HG02840 (cell line): Measurements from ENCODE around the gene GTF2F2.
"Not testable (repeated sequence)": the region's sequence is repeated elsewhere in the genome, so short reads cannot be mapped to it uniquely, and the experiment has no call there.

Source experiments
- ATAC-seq: cut with Tn5 transposase; IDR thresholded peaks from one replicate; pipeline ENCODE4 v1.9.1; 2021; ENCODE audit warnings: mild to moderate bottlenecking, moderate library complexity, moderate number of reproducible peaks; ENCODE audit not compliant: unreplicated experiment, low FRiP score

The GTF2F2 gene

GRCh38 chr13:45297456-45298205 is 177.3 kb downstream of the GTF2F2 start:
- ATAC-seq = no peak

- ATAC-seq = no peak
Measured at GRCh38 chr13:45298206-45298505, 177.8 kb downstream of the GTF2F2 start.

DNA sequence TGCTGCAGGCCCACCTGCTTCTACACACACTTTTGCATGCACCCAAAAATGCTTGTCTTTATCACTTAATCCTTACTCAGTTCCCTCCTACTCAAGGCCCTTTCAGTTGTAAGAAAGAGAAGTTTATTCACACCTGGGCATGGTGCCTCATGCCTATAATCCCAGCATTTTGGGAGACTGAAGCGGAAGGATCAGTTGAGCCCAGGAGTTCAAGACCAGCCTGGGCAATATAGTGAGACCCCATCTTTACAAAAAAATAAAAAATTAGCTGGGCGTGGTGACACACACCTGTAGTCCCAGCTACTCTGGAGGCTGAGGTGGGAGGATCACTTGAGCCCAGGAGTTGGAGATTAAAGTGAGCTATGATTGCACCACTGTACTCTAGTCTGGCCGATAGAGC is 178.2 kb downstream of the GTF2F2 start:
- ATAC-seq = not testable (repeated sequence)

- no peak for ATAC-seq
Measured at GRCh38 chr13:45299194-45299593, 178.9 kb downstream of the GTF2F2 start.

GRCh38 chr13:45300190-45300985 is 180.1 kb downstream of the GTF2F2 start:
- ATAC-seq = no peak

DNA sequence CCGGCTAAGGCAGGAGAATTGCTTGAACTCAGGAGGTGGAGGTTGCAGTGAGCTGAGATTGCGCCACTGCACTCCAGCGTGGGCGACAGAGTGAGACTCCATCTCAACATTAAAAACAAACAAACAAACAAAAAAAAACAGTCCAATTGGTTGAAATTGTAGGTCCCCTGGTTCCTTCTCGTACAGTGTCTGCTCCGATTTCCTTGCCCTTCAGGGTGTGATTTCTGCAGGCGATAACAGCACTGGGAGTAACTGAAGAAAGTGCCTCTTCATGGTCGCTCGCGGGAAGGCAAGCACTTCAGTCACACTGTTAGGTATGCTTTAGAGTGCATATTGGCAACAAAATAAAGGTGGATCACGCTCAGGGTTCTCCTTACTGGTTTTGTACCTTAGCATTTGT is 181.0 kb downstream of the GTF2F2 start:
- no peak for ATAC-seq

GRCh38 chr13:45302507-45302906 is 182.2 kb downstream of the GTF2F2 start:
- no peak for ATAC-seq

DNA sequence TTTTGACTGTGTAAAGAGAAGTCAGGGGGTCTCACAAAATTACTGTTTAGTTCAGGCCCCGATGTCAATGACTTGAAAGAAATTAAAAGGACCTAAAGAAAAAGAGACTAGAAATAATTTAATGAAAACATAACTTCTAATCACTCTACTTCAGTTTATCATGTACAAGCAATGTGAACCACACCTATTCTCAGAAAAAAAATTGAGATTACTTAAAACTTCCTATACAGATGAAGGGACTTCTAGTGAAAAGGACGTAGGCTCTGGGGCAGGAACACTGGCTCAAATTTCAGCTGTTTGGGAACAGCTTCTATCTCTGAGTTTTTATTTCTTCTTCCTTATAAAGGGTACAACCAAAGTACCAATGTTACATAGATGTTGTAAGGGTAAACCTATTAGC is 182.7 kb downstream of the GTF2F2 start:
- no peak for ATAC-seq

DNA sequence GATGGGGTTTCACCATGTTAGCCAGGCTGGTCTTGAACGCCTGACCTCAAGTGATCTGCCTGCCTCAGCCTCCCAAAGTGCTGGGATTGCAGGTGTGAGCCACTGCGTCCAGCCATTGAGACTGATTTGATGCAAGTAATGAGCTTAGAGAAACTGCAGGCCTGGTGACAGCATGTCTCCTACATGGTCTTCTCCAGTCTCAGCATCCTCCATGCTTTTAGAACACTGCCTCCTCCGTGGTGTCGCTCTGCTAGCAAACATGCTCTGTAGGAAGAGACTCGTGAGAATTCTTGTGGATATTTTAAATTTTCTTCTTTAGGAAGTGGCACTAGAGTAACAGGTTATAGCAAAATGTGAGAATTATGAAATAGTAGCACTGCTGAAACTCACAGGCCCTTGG is 183.6 kb downstream of the GTF2F2 start:
- ATAC-seq = no peak

- ATAC-seq = no peak
Measured at GRCh38 chr13:45305079-45305478, 184.8 kb downstream of the GTF2F2 start.

DNA sequence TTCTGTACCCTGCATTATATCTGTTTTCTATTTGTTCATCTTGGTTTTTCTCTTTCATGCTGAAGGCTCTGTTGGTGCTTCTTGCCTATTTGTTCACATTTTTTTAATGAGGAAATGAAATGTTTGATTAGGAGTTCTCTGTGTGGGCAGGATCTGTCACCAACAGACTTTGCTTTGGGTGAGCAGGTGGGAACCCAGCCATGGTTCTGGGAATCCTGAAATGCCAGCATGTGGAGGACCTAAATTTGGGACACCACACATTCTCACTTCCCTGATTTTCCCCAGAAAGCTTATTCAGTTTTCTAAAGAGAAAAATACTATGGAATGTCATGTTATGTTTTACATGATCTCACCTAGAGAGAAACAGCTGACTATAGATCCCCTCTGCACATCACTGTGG is 186.7 kb downstream of the GTF2F2 start:
- ATAC-seq = no peak

GRCh38 chr13:45310341-45311131 is 190.2 kb downstream of the GTF2F2 start:
- ATAC-seq = no peak

DNA sequence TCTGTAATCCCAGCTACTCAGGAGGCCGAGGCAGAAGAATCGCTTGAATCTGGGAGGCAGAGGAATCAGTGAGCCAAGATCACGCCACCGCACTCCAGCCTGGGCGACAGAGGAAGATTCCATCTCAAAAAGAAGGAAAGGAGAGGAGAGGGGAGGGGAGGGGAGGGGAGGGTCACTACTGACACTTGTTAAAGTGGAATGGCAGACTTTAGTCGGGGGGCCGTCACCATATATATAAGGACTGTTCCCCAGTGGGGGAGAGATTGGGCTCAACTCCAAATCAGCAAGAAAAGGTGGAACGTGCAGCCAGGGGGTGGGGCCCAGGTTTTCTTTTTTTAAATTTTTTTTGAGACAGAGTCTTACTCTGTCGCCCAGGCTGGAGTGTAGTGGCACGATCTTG is 194.5 kb downstream of the GTF2F2 start:
- no peak for ATAC-seq

DNA sequence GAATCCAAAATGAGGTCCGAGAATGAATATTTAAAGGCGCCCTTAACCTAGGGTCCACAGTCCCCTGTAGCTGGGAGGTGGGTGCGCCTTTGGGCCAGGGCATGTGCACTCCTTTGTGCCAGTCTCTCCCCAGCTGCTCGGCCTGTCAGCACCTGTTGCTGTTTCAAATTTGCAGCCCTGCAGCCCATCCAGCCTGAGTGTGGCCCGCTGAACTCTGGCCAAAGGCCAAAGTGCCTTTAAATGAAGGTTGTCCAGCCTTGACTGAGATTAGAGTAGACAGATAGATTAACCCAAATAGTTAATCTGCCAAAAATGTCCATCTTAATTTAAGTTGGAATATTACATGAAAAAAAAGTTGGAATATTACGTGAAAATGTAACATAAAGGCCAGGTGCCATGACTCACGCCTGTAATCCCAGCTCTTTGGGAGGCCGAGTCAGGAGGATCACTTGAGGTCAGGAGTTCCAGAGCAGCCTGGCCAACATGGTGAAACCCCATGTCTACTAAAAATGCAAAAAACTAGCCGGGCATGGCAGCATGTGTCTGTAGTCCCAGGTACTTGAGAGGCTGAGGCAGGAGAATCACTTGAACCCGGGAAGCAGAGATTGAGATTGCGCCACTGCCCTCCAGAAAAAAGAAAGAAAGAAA is 195.3 kb downstream of the GTF2F2 start:
- no peak for ATAC-seq

- no peak for ATAC-seq
Measured at GRCh38 chr13:45316338-45316737, 196.0 kb downstream of the GTF2F2 start.

GRCh38 chr13:45316996-45317395 is 196.7 kb downstream of the GTF2F2 start:
- no peak for ATAC-seq

- ATAC-seq = no peak
Measured at GRCh38 chr13:45320876-45321629, 200.7 kb downstream of the GTF2F2 start.

DNA sequence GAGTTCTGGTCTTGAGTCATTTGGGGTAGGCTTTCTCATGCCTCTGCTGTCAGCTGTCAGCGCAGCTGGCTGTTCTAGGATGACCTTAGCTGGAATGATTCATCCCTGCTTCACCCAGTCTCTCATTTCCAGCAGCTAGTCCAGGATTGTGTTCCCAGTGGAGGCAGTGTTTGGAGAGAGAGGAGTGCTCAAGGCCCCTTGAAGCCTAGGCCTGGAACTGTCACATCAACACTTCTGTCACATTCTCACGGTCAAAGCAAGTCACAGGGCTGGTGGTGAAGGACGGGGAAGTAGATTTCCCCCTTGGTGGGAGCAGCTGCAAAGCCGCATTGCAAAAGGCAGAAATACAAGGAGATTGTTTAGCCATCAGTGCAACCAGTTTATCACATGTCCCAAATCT is 205.5 kb downstream of the GTF2F2 start:
- no peak for ATAC-seq

GRCh38 chr13:45327253-45327955 is 207.1 kb downstream of the GTF2F2 start:
- no peak for ATAC-seq
